Bronchial epithelial cell (primary cell): ENCODE results near the gene MUSTN1. TPM values are rescaled to one million over a fixed set of nuclear protein-coding genes. Genes with fewer than 3 reads are reported as not detected.

Source experiments
- DNase-seq: peaks from one replicate; pipeline ENCODE4 v3.0.0-alpha.2; 2010; ENCODE audit warnings: low read depth
- FAIRE-seq: peaks from 2 replicates; lab custom pipeline; 2011; peaks lifted over from hg19 to GRCh38; lab: Jason Lieb, UNC
- H3K27me3 ChIP-seq: 2 replicates; pipeline ENCODE4 v1.5.1; 2011; ENCODE audit warnings: low read length; ENCODE audit not compliant: control insufficient read depth, insufficient read depth
- H3K36me3 ChIP-seq: 2 replicates; pipeline ENCODE4 v1.5.1; 2011; ENCODE audit warnings: low read length; ENCODE audit not compliant: control insufficient read depth, insufficient read depth
- H3K4me3 ChIP-seq: 2 replicates; pipeline ENCODE4 v1.5.1; 2011; ENCODE audit warnings: mild to moderate bottlenecking, low read depth, low read length, control low read depth
- total RNA-seq: library from RNA; depleted of rRNA; stranded (reverse); fragments of >200 nt; gene quantifications from 2 replicates; pipeline ENCODE4 v1.2.1, GENCODE V29; 2014
- TF ChIP-seq, protein P1 (sequence below): IDR thresholded peaks from 2 replicates; pipeline ENCODE4 v1.5.1; 2011; ENCODE audit warnings: mild to moderate bottlenecking, moderate library complexity, low read length, control low read depth, inconsistent platforms; ENCODE audit not compliant: insufficient read depth, severe bottlenecking

MUSTN1 gene
- total RNA-seq, 1 donor from 2014 or later: not detected

DNA sequence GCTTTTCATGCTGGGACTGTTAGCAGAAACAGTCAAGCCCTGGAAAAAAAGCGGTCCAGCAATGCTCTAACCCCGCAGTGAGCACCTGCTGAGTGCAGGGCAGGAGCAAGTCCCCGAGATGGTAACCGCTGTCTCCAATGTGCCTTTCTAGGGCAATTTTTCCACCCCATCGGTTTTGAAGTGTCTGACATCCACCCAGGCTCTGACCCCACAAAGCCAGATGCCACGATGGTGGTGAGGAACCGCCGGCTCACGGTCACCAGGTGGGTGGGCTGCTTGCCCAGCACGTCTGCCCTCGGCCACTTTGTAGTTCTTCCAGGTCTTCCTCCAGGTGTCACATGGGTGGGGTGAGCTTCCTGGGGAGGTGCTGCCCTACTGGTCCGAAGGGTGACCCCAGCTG lies 43.5 kb downstream of the MUSTN1 start:
- Histone ChIP-seq H3K27me3 (peaks cover 5% of the 10 kb centered on the region), H3K4me3 (no peak overlapping the region), H3K36me3 (no peaks in the 10 kb centered on the region)
- TF ChIP-seq, protein P1, sequence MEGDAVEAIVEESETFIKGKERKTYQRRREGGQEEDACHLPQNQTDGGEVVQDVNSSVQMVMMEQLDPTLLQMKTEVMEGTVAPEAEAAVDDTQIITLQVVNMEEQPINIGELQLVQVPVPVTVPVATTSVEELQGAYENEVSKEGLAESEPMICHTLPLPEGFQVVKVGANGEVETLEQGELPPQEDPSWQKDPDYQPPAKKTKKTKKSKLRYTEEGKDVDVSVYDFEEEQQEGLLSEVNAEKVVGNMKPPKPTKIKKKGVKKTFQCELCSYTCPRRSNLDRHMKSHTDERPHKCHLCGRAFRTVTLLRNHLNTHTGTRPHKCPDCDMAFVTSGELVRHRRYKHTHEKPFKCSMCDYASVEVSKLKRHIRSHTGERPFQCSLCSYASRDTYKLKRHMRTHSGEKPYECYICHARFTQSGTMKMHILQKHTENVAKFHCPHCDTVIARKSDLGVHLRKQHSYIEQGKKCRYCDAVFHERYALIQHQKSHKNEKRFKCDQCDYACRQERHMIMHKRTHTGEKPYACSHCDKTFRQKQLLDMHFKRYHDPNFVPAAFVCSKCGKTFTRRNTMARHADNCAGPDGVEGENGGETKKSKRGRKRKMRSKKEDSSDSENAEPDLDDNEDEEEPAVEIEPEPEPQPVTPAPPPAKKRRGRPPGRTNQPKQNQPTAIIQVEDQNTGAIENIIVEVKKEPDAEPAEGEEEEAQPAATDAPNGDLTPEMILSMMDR: no peak
- FAIRE-seq (no peak), DNase-seq (no peak)

DNA sequence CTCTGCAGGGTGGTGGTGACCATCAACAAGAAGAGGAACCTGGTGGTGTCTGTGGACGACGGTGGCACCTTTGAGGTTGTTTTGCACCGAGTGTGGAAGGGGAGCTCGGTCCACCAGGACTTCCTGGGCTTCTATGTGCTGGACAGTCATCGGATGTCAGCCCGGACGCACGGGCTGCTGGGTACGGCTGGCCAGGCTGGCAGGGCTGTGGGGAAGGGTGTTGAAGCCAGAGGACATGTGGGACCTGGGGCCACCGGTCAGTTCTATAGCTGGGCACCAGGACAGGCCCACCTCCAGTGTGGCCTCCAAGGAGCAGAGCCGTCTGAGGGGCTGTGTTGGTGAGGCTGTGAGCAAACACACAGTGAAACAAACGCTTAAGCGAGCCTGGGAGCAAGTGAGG lies 44.1 kb downstream of the MUSTN1 start:
- no peak for DNase-seq
- TF ChIP-seq, protein P1: no peak
- no peak overlapping the region for H3K4me3 ChIP-seq
- FAIRE-seq: no peak
- H3K27me3 ChIP-seq: peaks cover 5% of the 10 kb centered on the region
- H3K36me3 ChIP-seq: no peaks in the 10 kb centered on the region

DNA sequence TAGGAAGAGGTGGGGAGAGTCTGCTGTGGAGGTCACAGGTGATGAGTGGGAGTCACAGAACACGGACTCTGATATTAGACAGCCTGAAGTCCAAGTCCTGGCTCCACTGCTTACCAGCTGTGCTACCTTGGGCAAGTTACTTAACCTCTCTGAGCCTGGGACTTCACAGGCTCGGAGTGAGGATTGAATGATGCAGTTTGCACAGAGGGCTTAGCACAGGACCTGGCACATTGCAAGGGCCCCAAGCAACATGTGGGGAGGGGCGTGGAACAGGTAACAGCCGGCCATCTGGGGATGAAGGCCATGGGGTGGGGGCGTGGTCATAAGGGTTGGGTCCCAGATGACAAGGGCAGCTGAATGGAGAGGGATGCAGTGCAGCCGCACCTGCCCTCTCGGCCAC lies 44.5 kb downstream of the MUSTN1 start:
- FAIRE-seq: no peak

DNA sequence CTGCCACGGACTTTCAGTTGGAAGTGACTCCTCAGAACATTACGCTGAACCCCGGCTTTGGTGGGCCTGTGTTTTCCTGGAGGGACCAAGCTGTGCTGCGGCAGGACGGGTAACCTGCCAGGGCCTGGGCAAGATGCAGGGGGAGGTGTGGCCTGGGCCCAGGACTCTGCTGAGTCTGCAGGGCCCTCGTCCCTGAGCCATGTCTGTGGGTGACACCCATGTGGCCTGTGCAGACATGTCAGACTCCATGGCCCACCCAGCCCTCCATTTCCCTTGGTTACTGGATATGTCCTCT lies 45.1 kb downstream of the MUSTN1 start:
- no peak for DNase-seq
- TF ChIP-seq, protein P1: no peak
- no peak for FAIRE-seq
- no peaks in the 10 kb centered on the region for H3K36me3 ChIP-seq
- H3K27me3 ChIP-seq: peaks cover 5% of the 10 kb centered on the region
- H3K4me3 ChIP-seq: no peak overlapping the region

More for the DNA sequence above, 44.5 kb downstream of the MUSTN1 start:
- H3K36me3 ChIP-seq: no peaks in the 10 kb centered on the region
- TF ChIP-seq, protein P1: no peak
- DNase-seq: no peak
- H3K27me3 ChIP-seq: peaks cover 5% of the 10 kb centered on the region
- H3K4me3 ChIP-seq: no peak overlapping the region

DNA sequence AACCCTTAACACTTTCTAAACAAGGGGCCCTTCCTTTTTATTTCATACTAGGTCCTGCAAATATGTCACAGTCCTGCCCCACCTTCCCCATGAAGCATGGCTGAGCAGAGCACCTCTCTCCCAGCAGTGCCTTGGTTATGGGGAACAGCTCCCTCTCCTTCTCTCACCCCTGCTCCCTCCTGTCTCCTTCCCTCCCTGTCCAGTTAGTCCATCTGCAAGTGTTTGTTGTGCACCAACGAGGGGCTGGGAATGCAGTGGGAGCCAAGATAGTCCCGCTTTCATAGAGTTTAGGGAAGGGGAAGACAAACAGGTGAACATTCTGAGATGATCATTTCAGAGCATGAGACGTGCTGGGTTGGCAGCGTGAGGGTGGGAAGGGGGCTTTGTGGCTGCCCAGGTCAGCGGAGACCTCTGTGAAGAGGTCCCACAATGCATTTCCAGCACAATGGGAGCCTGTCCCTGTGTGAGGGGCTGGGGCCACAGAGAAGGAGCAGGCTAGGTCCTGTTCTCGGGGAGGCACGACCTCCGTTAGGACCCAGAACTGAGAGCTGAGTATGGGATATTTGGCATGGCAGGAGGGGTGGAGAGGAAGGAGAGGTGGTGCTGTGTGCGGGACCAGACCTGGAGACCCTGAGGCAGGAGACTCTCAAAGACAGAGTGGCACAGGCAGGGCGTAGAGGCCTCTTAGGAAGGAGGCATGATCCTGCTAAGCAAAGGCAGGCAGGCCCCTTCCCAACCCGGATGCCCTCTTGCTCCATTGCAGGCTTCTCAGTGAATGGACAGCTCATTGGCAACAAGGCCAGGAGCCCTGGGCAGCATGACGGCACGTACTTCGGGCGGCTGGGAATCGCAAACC lies 45.7 kb downstream of the MUSTN1 start:
- DNase-seq: no peak
- no peak for FAIRE-seq

More for the DNA sequence above, 45.7 kb downstream of the MUSTN1 start:
- TF ChIP-seq, protein P1: no peak
- Histone ChIP-seq H3K36me3 (no peaks in the 10 kb centered on the region), H3K4me3 (no peak overlapping the region), H3K27me3 (peaks cover 5% of the 10 kb centered on the region)
